HEK293 (cell line): Measurements from ENCODE around the gene DCAKD.

Experiments used
- CTCF ChIA-PET: fragments of 350-600 bp; formaldehyde crosslinking; extraction: SDS; loops from one replicate; lab custom pipeline; 2021; ENCODE audit warnings: antibody characterized with exemption; lab: Yijun Ruan, JAX
- POLR2A ChIA-PET: fragments of 300-600 bp; formaldehyde crosslinking; extraction: SDS; loops from one replicate; lab custom pipeline; 2020; ENCODE audit warnings: antibody characterized with exemption, inconsistent platforms; lab: Yijun Ruan, JAX
- H3K27ac ChIP-seq: fragments of 200-500 bp; sonication (Bioruptor generic); 2 replicates; pipeline ENCODE4 v1.5.1; 2014; ENCODE audit warnings: low read depth, low read length, control low read depth, inconsistent platforms; ENCODE audit errors: extremely low read depth
- H3K36me3 ChIP-seq, 2 experiments: fragments of 200-500 bp in 1 of 2; sonication (Bioruptor generic) in 1 of 2; 1 replicate in 1 of 2; 2 replicates in 1 of 2; pipeline ENCODE4 v1.5.1; 2014 to 2017; ENCODE audit warnings: inconsistent platforms in 2 of 2, low read length in 2 of 2; ENCODE audit not compliant: control insufficient read depth in 2 of 2, insufficient read depth in 1 of 2
- H3K4me1 ChIP-seq: fragments of 200-500 bp; sonication (Bioruptor generic); 2 replicates; pipeline ENCODE4 v1.5.1; 2014; ENCODE audit warnings: mild to moderate bottlenecking, low read length, inconsistent platforms; ENCODE audit not compliant: control insufficient read depth, insufficient read depth
- H3K4me3 ChIP-seq: 2 replicates; pipeline ENCODE4 v1.5.1; 2011; ENCODE audit warnings: low read depth, mild to moderate bottlenecking, control low read depth, low read length, moderate library complexity
- H3K9me3 ChIP-seq: fragments of 200-500 bp; sonication (Bioruptor generic); 2 replicates; pipeline ENCODE4 v1.5.1; 2014; ENCODE audit warnings: low read depth, low read length, inconsistent platforms; ENCODE audit not compliant: control insufficient read depth, insufficient read depth
- MYNN ChIP-seq: fragments of 450-650 bp; formaldehyde crosslinking; IDR thresholded peaks from 2 replicates; pipeline ENCODE4 v1.5.1; 2016; ENCODE audit warnings: missing biosample characterization, missing genetic modification characterization, borderline replicate concordance
- OVOL3 ChIP-seq: fragments of 450-650 bp; formaldehyde crosslinking; IDR thresholded peaks from 2 replicates; pipeline ENCODE4 v1.5.1; 2016; ENCODE audit warnings: missing biosample characterization, missing genetic modification characterization
- PRDM1 ChIP-seq: fragments of 450-650 bp; formaldehyde crosslinking; IDR thresholded peaks from 2 replicates; pipeline ENCODE4; 2016; ENCODE audit warnings: missing biosample characterization, missing genetic modification characterization
- ZBTB7A ChIP-seq: fragments of 450-650 bp; formaldehyde crosslinking; IDR thresholded peaks from 2 replicates; pipeline ENCODE4 v1.5.1; 2016; ENCODE audit warnings: low read depth, missing biosample characterization, missing genetic modification characterization
- ZBTB8A ChIP-seq: fragments of 450-650 bp; formaldehyde crosslinking; IDR thresholded peaks from 2 replicates; pipeline ENCODE4 v1.5.1; 2016; ENCODE audit warnings: missing biosample characterization, missing genetic modification characterization
- ZFP3 ChIP-seq: fragments of 450-650 bp; formaldehyde crosslinking; IDR thresholded peaks from 2 replicates; pipeline ENCODE4 v1.5.1; 2016; ENCODE audit warnings: low read depth, missing biosample characterization, missing genetic modification characterization
- ZNF239 ChIP-seq: fragments of 450-650 bp; formaldehyde crosslinking; IDR thresholded peaks from 2 replicates; pipeline ENCODE4 v1.5.1; 2016; ENCODE audit warnings: missing biosample characterization, missing genetic modification characterization
- ZNF341 ChIP-seq: fragments of 450-650 bp; formaldehyde crosslinking; IDR thresholded peaks from 2 replicates; pipeline ENCODE4; 2016; ENCODE audit warnings: low read depth, missing biosample characterization, missing genetic modification characterization
- ZNF555 ChIP-seq: fragments of 450-650 bp; formaldehyde crosslinking; conservative IDR thresholded peaks from 2 replicates; pipeline ENCODE4 v1.5.1; 2017; ENCODE audit warnings: missing biosample characterization, mild to moderate bottlenecking, missing genetic modification characterization, inconsistent platforms
- ZNF600 ChIP-seq: fragments of 450-650 bp; formaldehyde crosslinking; IDR thresholded peaks from 2 replicates; pipeline ENCODE4 v1.5.1; 2016; ENCODE audit warnings: missing biosample characterization, missing genetic modification characterization
- ZNF777 ChIP-seq: fragments of 450-650 bp; formaldehyde crosslinking; IDR thresholded peaks from 2 replicates; pipeline ENCODE4 v1.5.1; 2017; ENCODE audit warnings: missing biosample characterization, missing genetic modification characterization, borderline replicate concordance
- TF ChIP-seq, protein P1 (sequence below): fragments of 450-650 bp; formaldehyde crosslinking; IDR thresholded peaks from 2 replicates; pipeline ENCODE4 v1.5.1; 2017; ENCODE audit warnings: missing biosample characterization, missing genetic modification characterization
- TF ChIP-seq, protein P2 (sequence below): fragments of 450-650 bp; formaldehyde crosslinking; IDR thresholded peaks from 2 replicates; pipeline ENCODE4 v1.5.1; 2016; ENCODE audit warnings: missing biosample characterization, missing genetic modification characterization
- TF ChIP-seq, protein P3 (sequence below): fragments of 450-650 bp; IDR thresholded peaks from 2 replicates; pipeline ENCODE4 v1.5.1; 2018; ENCODE audit warnings: missing biosample characterization, mild to moderate bottlenecking, missing genetic modification characterization
- TF ChIP-seq, protein P4 (sequence below): fragments of 450-650 bp; formaldehyde crosslinking; IDR thresholded peaks from 2 replicates; pipeline ENCODE4 v1.5.1; 2016; ENCODE audit warnings: missing biosample characterization, missing genetic modification characterization

DCAKD gene

DNA sequence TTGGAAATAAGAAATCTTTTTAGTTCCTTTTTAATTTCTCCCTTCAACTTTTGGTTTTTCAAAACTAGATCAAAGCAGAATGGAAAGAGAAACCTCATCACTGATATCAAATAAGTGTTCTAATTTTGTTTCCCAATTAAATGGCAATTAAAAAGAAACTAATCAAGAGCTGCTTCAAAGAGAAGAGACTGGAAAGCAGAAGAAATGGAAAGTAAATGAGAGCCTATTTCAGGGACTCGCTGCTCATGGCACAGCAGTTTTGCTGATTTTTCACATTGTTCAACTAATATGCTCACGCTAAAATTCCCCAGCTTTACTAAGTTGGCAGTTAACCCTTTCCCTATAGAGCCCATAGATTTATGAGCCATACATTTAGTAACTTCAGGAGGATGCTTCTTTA, 16.2 kb upstream of the DCAKD start:
- TF ChIP-seq PRDM1 (tag by site-specific recombination): peak; percentile 67
- TF ChIP-seq, protein P1, sequence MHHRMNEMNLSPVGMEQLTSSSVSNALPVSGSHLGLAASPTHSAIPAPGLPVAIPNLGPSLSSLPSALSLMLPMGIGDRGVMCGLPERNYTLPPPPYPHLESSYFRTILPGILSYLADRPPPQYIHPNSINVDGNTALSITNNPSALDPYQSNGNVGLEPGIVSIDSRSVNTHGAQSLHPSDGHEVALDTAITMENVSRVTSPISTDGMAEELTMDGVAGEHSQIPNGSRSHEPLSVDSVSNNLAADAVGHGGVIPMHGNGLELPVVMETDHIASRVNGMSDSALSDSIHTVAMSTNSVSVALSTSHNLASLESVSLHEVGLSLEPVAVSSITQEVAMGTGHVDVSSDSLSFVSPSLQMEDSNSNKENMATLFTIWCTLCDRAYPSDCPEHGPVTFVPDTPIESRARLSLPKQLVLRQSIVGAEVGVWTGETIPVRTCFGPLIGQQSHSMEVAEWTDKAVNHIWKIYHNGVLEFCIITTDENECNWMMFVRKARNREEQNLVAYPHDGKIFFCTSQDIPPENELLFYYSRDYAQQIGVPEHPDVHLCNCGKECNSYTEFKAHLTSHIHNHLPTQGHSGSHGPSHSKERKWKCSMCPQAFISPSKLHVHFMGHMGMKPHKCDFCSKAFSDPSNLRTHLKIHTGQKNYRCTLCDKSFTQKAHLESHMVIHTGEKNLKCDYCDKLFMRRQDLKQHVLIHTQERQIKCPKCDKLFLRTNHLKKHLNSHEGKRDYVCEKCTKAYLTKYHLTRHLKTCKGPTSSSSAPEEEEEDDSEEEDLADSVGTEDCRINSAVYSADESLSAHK (tag by site-specific recombination): no peak
- TF ChIP-seq, all 188 proteins: peak for 1
- ChIA-PET CTCF (interaction anchor here (0.6 to 2.6 kb wide), 8 partner anchors 21 to 826 kb away, joined by 3 to 7 read pairs (median 4); no protein-coding TSS in a partner anchor), POLR2A (interaction anchor here (0.6 to 1.5 kb wide), 3 partner anchors 9 to 94 kb away, joined by 3 to 4 read pairs (median 3); partner anchors contain the start of gene HEXIM2)
- Histone ChIP-seq H3K27ac (no peak overlapping the region), H3K4me3 (no peak overlapping the region), H3K36me3 (peaks cover 13 to 33% of the 10 kb centered on the region in 2 experiments; a peak in 2 of 3 replicates), H3K9me3 (no peaks in the 10 kb centered on the region), H3K4me1 (peaks cover 19% of the 10 kb centered on the region)

DNA sequence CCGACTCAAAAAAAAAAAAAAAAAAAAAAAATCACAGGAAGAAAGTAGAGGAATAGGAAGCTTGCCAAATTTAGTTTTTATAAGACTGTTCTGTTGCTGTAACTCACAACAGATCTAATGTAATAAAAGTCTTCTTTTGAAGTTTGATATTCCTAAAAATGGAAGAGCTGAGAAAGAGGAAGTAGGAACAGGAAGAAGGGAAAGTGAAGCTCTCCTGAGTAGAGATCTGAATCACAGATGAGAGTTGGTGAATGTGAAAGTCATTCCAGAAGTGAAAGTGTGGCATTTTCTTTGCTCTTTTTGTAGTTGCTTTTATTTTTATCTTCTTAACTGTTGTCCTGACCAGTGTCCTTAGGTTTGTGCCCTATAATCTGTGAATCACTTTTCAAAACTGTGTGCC, 11.8 kb upstream of the DCAKD start:
- peak; percentile 100 for TF ChIP-seq PRDM1 (tag by site-specific recombination)
- TF ChIP-seq, protein P2, sequence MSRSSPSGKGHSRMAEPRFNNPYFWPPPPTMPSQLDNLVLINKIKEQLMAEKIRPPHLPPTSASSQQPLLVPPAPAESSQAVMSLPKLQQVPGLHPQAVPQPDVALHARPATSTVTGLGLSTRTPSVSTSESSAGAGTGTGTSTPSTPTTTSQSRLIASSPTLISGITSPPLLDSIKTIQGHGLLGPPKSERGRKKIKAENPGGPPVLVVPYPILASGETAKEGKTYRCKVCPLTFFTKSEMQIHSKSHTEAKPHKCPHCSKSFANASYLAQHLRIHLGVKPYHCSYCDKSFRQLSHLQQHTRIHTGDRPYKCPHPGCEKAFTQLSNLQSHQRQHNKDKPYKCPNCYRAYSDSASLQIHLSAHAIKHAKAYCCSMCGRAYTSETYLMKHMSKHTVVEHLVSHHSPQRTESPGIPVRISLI: 0 out of 2 replicates have a peak, but pooled peaks have one; percentile 6
- no peak for TF ChIP-seq ZNF239 (tag by site-specific recombination)
- ChIA-PET POLR2A (interaction anchor here (0.7 to 1.8 kb wide), 5 partner anchors 10 to 263 kb away, joined by 3 to 7 read pairs (median 4); no protein-coding TSS in a partner anchor), CTCF (interaction anchor here (0.6 to 1.9 kb wide), 7 partner anchors 9 to 410 kb away, joined by 3 to 9 read pairs (median 4); partner anchors contain the start of gene ACBD4)
- H3K9me3 ChIP-seq: no peaks in the 10 kb centered on the region
- H3K4me1 ChIP-seq: peaks cover 26% of the 10 kb centered on the region
- H3K36me3 ChIP-seq: peaks cover 3 to 10% of the 10 kb centered on the region in 2 experiments; a peak in 2 of 3 replicates
- no peak overlapping the region for H3K4me3 ChIP-seq
- H3K27ac ChIP-seq: no peak overlapping the region

DNA sequence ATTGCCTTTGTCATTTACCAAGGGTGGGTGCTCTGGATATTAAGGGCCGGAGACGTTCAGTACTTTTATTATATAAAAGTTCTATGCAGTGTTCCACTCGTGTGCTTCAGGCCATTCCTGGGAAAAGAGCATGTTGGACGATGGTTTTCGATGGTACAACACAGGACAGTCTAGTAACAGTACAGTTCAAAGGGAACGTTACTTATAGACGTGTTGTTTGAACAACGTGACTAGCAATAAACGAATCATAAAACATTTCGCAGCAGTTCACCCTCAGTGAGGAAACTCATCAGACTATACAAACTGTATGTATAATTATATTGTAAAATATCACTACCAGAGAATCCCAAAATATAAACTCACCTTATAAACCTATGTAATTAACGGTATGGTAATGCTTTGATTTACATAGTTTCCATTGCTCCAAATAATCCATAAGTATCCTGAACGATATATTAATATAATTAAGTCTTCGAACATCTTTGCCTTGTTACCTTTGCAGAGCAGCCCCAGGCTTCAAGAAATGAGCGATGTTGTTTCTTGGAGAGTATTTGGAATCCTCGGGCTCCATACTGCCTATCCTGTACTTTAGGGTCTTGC, 10.3 kb upstream of the DCAKD start:
- Histone ChIP-seq H3K36me3 (peaks cover 0 to 3% of the 10 kb centered on the region in 2 experiments; a peak in 2 of 3 replicates), H3K27ac (peak overlapping the region; percentile 72), H3K4me3 (peak overlapping the region; percentile 93), H3K9me3 (no peaks in the 10 kb centered on the region), H3K4me1 (peaks cover 20% of the 10 kb centered on the region)
- POLR2A ChIA-PET: interaction anchor here (0.5 to 2.1 kb wide), 17 partner anchors 9 to 163 kb away, joined by 3 to 56 read pairs (median 6); partner anchors contain the start of genes DCAKD, EFTUD2, HEXIM1 and HEXIM2
- CTCF ChIA-PET: interaction anchor here (0.7 to 1.9 kb wide), 4 partner anchors 39 to 150 kb away, joined by 3 to 9 read pairs (median 3); partner anchors contain the start of gene ACBD4
- TF ChIP-seq MYNN (tag by site-specific recombination) (peak; percentile 94; the same call in 1 of the 2 replicates), ZNF555 (tag by site-specific recombination) (no peak)

DNA sequence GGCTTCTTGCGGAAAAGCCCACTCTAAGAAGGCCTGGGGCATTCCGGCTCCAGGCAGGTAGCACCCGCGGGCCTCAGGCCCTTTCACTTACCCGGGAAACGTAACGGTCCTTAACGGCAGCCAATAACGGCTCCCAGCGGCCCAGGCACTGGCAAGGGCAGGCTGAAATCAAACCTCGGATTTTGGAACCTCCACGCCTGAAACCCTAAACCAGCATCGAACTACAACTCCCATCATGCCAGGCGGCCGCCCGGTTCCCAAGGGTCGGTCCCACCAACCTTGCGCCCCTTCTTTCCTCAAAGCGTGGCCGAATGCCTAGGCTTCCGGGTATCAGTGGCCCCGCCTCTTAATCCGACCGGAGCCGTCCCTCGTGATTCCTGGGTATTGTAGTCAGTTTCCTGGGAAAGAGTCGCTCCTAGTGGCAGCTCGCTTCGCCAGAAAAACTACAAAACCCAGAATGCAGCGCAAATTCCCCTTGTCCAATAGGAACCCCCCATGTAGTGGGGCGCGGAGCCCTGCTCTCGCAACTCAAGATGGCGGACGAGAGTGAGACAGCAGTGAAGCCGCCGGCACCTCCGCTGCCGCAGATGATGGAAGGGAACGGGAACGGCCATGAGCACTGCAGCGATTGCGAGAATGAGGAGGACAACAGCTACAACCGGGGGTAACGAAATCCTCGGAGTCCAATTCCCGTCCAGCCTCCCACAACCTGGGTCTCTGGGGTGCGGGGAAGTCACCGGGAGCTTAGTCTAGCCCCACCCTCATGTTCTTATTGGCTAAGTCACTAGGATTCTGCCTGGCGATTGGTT, 9.6 kb upstream of the DCAKD start, which contains the start of gene NMT1:
Gene NMT1 (plus strand): TSS at position 521 of the 809 bp plus-strand sequence. CDS start 13 bp downstream, at position 534.
- CTCF ChIA-PET: interaction anchor here (0.6 to 1.1 kb wide), 4 partner anchors 38 to 150 kb away, joined by 3 read pairs; no protein-coding TSS in a partner anchor
- H3K36me3 ChIP-seq: peaks cover 0 to 3% of the 10 kb centered on the region in 2 experiments; a peak in 2 of 3 replicates
- H3K4me3 ChIP-seq: peak within 1 kb of the TSS; percentile 93
- POLR2A ChIA-PET: interaction anchor here (0.5 to 2.1 kb wide), 24 partner anchors 9 to 162 kb away, joined by 3 to 56 read pairs (median 4); partner anchors contain the start of genes DCAKD, EFTUD2, HEXIM1 and HEXIM2
- H3K27ac ChIP-seq: peak within 1 kb of the TSS; percentile 82
- H3K4me1 ChIP-seq: peaks cover 13% of the 10 kb centered on the region
- H3K9me3 ChIP-seq: no peaks in the 10 kb centered on the region
- TF ChIP-seq, protein P3, sequence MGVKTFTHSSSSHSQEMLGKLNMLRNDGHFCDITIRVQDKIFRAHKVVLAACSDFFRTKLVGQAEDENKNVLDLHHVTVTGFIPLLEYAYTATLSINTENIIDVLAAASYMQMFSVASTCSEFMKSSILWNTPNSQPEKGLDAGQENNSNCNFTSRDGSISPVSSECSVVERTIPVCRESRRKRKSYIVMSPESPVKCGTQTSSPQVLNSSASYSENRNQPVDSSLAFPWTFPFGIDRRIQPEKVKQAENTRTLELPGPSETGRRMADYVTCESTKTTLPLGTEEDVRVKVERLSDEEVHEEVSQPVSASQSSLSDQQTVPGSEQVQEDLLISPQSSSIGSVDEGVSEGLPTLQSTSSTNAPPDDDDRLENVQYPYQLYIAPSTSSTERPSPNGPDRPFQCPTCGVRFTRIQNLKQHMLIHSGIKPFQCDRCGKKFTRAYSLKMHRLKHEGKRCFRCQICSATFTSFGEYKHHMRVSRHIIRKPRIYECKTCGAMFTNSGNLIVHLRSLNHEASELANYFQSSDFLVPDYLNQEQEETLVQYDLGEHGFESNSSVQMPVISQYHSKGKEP: peak; percentile 53; the same call in 1 of the 2 replicates
- TF ChIP-seq OVOL3: peak; percentile 90
- peak; percentile 86 for TF ChIP-seq ZBTB8A
- no peak for TF ChIP-seq ZNF777 (tag by site-specific recombination)
- peak; percentile 70 for TF ChIP-seq ZNF341 (tag by site-specific recombination)
- no peak; the same call in 1 of the 2 replicates for TF ChIP-seq ZNF600
- TF ChIP-seq ZBTB7A (tag by site-specific recombination): peak; percentile 89
- TF ChIP-seq, protein P4, sequence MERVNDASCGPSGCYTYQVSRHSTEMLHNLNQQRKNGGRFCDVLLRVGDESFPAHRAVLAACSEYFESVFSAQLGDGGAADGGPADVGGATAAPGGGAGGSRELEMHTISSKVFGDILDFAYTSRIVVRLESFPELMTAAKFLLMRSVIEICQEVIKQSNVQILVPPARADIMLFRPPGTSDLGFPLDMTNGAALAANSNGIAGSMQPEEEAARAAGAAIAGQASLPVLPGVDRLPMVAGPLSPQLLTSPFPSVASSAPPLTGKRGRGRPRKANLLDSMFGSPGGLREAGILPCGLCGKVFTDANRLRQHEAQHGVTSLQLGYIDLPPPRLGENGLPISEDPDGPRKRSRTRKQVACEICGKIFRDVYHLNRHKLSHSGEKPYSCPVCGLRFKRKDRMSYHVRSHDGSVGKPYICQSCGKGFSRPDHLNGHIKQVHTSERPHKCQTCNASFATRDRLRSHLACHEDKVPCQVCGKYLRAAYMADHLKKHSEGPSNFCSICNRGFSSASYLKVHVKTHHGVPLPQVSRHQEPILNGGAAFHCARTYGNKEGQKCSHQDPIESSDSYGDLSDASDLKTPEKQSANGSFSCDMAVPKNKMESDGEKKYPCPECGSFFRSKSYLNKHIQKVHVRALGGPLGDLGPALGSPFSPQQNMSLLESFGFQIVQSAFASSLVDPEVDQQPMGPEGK (tag by site-specific recombination): peak; percentile 63; the same call in 1 of the 2 replicates
- no peak for TF ChIP-seq ZFP3 (tag by site-specific recombination)
